Measurements from ENCODE around the gene CPNE2.

DNA sequence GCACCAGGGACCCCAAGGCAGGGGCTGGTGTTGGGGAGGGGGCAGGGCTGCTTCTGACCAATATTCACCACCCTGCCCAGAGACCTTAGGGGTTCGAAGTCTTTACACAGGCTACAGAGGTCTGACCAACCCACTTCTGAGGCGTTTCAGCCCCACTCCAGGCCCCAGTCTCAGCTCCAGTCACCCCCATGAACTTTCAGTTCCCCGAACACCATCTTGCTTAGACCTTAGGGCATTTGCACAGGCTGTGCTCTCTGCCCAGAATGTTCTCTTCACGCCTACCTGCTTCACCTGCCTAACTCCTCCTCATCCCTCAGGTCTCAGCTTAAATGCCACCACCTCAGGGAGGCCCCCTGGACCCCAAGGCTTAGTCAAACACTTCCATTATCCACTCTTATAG lies 25.8 kb upstream of the CPNE2 start:
- TF ChIP-seq, protein P1, sequence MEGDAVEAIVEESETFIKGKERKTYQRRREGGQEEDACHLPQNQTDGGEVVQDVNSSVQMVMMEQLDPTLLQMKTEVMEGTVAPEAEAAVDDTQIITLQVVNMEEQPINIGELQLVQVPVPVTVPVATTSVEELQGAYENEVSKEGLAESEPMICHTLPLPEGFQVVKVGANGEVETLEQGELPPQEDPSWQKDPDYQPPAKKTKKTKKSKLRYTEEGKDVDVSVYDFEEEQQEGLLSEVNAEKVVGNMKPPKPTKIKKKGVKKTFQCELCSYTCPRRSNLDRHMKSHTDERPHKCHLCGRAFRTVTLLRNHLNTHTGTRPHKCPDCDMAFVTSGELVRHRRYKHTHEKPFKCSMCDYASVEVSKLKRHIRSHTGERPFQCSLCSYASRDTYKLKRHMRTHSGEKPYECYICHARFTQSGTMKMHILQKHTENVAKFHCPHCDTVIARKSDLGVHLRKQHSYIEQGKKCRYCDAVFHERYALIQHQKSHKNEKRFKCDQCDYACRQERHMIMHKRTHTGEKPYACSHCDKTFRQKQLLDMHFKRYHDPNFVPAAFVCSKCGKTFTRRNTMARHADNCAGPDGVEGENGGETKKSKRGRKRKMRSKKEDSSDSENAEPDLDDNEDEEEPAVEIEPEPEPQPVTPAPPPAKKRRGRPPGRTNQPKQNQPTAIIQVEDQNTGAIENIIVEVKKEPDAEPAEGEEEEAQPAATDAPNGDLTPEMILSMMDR (IDR thresholded peaks at IDR 0.05) = no peak
- TF ChIP-seq POLR2AphosphoS5 (IDR thresholded peaks at IDR 0.05) (no peak), EP300 (IDR thresholded peaks at IDR 0.05) (no peak), POLR2A (IDR thresholded peaks at IDR 0.05; ENCODE audit: low read depth) (no peak)
